Breast epithelium (tissue), 3 donors: ENCODE measurements around the gene SCAF11.

ENCODE experiments used
- CTCF ChIP-seq, 3 donors: fragments of 450-650 bp; IDR thresholded peaks; one replicate each; pipeline ENCODE4 v1.5.1; 2016 to 2017; ENCODE audit warnings: antibody characterized with exemption in 3 of 3, mild to moderate bottlenecking in 3 of 3, moderate library complexity in 3 of 3
- POLR2A ChIP-seq: fragments of 450-650 bp; IDR thresholded peaks from one replicate; pipeline ENCODE4 v1.6.1; 2016; ENCODE audit warnings: antibody characterized with exemption, mild to moderate bottlenecking, moderate library complexity

DNA sequence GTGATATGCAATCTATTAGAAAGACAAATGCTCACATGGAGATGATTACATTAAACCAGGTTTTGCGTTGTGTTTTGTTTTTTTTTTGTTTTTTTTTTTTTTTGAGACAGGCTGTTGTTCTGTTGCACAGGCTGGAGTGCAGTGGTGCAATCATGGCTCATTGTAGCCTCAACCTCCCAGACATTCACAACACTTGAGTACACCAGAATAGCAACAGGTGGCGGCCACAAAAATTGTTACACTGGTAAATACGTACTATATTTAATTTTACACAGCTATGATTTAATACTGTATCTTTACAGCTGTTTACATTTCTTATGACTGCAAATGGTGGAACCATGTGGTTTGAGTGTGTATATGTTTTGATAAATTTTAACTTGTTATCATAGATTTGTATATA is 60.0 kb downstream of the SCAF11 start:
- TF ChIP-seq CTCF (IDR thresholded peaks at IDR 0.05): no peak
- no peak for TF ChIP-seq POLR2A
